Measurements from ENCODE around the gene DUSP1.

DNA sequence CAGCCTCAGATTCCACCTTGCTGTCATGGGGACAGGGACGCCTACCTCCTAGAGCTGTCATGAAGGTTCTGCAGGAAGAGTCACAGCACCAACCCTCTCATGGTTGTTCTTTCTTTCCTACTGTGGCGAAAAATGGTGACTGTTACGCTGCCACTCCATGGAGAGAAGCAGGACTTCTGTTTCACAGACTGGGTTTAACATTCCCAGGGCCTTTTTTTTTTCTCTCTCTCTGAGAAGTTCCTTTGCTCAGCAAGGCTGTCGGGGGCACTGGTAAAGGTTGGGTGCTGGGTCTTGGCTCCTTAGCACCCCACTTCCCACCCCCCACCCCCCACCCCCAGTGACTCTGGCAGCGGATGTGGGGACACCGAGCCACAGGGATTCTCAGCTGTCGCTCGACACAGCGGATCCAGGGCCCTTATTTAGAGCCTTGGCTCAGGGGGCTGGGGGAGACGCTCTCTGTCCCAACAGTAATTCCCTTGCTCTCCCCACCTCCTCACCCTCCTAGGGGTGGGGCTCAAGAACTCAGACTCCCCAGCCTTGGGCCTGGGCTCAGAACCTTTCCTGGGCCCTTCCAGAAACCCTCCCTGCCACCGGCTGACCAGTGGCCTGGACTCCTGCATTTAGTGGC is 34.4 kb downstream of the DUSP1 start:
- TF ChIP-seq, protein P1, sequence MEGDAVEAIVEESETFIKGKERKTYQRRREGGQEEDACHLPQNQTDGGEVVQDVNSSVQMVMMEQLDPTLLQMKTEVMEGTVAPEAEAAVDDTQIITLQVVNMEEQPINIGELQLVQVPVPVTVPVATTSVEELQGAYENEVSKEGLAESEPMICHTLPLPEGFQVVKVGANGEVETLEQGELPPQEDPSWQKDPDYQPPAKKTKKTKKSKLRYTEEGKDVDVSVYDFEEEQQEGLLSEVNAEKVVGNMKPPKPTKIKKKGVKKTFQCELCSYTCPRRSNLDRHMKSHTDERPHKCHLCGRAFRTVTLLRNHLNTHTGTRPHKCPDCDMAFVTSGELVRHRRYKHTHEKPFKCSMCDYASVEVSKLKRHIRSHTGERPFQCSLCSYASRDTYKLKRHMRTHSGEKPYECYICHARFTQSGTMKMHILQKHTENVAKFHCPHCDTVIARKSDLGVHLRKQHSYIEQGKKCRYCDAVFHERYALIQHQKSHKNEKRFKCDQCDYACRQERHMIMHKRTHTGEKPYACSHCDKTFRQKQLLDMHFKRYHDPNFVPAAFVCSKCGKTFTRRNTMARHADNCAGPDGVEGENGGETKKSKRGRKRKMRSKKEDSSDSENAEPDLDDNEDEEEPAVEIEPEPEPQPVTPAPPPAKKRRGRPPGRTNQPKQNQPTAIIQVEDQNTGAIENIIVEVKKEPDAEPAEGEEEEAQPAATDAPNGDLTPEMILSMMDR (IDR thresholded peaks at IDR 0.05 in 2 of 3, conservative IDR thresholded peaks at IDR 0.05 in 1 of 3; ENCODE audit: borderline replicate concordance in 1 of 3, insufficient read depth in 1 of 3, low read depth in 2 of 3, low read length in 2 of 3) = 0 out of 6 replicates have a peak, but pooled peaks of 1 of the 3 experiments have one; percentile 7
- TF ChIP-seq POLR2AphosphoS5 (IDR thresholded peaks at IDR 0.05; ENCODE audit: low read depth, low read length) = no peak
- TF ChIP-seq, protein P2, sequence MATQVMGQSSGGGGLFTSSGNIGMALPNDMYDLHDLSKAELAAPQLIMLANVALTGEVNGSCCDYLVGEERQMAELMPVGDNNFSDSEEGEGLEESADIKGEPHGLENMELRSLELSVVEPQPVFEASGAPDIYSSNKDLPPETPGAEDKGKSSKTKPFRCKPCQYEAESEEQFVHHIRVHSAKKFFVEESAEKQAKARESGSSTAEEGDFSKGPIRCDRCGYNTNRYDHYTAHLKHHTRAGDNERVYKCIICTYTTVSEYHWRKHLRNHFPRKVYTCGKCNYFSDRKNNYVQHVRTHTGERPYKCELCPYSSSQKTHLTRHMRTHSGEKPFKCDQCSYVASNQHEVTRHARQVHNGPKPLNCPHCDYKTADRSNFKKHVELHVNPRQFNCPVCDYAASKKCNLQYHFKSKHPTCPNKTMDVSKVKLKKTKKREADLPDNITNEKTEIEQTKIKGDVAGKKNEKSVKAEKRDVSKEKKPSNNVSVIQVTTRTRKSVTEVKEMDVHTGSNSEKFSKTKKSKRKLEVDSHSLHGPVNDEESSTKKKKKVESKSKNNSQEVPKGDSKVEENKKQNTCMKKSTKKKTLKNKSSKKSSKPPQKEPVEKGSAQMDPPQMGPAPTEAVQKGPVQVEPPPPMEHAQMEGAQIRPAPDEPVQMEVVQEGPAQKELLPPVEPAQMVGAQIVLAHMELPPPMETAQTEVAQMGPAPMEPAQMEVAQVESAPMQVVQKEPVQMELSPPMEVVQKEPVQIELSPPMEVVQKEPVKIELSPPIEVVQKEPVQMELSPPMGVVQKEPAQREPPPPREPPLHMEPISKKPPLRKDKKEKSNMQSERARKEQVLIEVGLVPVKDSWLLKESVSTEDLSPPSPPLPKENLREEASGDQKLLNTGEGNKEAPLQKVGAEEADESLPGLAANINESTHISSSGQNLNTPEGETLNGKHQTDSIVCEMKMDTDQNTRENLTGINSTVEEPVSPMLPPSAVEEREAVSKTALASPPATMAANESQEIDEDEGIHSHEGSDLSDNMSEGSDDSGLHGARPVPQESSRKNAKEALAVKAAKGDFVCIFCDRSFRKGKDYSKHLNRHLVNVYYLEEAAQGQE (IDR thresholded peaks at IDR 0.05; ENCODE audit: low read depth) = no peak
- TF ChIP-seq EZH2phosphoT487 (IDR thresholded peaks at IDR 0.05; ENCODE audit: borderline replicate concordance) = no peak
- TF ChIP-seq EZH2 (IDR thresholded peaks at IDR 0.05) = no peak
- no peak for TF ChIP-seq POLR2A (IDR thresholded peaks at IDR 0.05; ENCODE audit: borderline replicate concordance, extremely low read depth, insufficient read depth, insufficient read length)
- TF ChIP-seq, protein P3, sequence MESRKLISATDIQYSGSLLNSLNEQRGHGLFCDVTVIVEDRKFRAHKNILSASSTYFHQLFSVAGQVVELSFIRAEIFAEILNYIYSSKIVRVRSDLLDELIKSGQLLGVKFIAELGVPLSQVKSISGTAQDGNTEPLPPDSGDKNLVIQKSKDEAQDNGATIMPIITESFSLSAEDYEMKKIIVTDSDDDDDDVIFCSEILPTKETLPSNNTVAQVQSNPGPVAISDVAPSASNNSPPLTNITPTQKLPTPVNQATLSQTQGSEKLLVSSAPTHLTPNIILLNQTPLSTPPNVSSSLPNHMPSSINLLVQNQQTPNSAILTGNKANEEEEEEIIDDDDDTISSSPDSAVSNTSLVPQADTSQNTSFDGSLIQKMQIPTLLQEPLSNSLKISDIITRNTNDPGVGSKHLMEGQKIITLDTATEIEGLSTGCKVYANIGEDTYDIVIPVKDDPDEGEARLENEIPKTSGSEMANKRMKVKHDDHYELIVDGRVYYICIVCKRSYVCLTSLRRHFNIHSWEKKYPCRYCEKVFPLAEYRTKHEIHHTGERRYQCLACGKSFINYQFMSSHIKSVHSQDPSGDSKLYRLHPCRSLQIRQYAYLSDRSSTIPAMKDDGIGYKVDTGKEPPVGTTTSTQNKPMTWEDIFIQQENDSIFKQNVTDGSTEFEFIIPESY (IDR thresholded peaks at IDR 0.05; ENCODE audit: extremely low read depth, insufficient replicate concordance, low read length) = no peak
- TF ChIP-seq YY1 (IDR thresholded peaks at IDR 0.05; ENCODE audit: extremely low read depth, insufficient replicate concordance, low read depth, low read length) = no peak
- TF ChIP-seq SRF (IDR thresholded peaks at IDR 0.05; ENCODE audit: low read depth) = no peak
- no peak for TF ChIP-seq SP1 (IDR thresholded peaks at IDR 0.05; ENCODE audit: low read depth)
- no peak for TF ChIP-seq CEBPB (IDR thresholded peaks at IDR 0.05; ENCODE audit: low read depth)

Measured in HCT116 (cell line).